ENCODE measurements around the gene SH3GL1.

Gene SH3GL1

DNA sequence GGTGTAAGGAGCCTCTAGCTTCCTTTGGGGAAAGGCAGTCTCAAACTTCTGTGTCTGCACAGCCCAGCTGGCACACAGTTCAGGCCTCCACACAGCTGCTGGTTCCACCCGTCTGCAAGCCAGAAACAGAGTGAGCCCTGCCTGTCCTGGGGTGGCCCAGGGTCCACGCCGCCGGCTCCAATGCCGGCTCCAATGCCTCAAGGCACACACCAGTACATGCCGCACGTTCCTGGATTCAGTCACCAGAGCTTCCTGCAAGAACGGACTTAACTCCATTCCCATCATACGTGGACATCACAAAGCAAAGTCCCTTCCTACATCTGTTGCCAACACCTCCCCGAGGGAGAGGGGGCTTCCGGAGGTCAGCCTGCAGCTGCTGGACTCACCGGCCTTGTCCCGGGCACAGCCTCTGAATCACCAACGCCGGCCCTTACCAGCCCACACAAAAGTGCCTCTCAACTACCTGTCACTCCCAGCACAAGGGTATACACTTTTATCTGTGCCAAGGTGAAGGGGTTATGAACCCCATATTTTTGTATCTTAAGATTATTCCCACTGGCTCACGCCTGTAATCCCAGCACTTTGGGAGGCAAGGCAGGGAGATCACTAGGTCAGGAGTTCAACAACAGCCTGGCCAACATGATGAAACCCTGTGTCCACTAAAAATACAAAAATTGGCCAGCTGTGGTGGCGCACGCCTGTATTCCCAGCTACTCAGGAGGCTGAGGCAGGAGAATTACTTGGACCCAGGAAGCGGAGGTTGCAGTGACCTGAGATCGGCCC, 8.5 kb downstream of the SH3GL1 start:
- DNase-seq (ENCODE audit: insufficient read length) (no peak), FAIRE-seq (peak; percentile 9)
- TF ChIP-seq TAF1 (IDR thresholded peaks at IDR 0.05; ENCODE audit: borderline replicate concordance, low read depth, low read length) = no peak
- no peak for TF ChIP-seq POLR2A (IDR thresholded peaks at IDR 0.05; ENCODE audit: low read depth, low read length)
- TF ChIP-seq POLR2AphosphoS5 (IDR thresholded peaks at IDR 0.05; ENCODE audit: low read depth, low read length) = no peak

DNA sequence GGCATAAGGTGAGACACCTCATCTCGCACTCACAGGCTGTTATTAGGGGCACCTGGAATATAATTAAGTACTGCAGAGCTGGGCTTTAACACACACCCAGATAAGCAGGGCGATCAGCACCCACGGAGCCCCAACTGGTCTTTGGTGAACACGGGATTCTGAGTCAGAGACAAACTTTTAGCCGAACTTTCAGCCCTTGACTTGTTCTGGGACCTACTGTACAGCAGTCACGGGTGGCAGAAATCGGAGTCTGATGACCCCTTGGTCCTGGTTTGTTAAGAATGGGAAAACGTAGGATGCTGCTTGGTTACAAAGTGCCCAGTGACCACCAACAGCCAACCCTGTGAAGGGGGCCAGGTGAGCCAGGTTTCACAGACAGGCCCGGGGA, 9.0 kb downstream of the SH3GL1 start:
- DNase-seq (ENCODE audit: insufficient read length) = no peak
- no peak for FAIRE-seq
- TF ChIP-seq TAF1 (IDR thresholded peaks at IDR 0.05; ENCODE audit: borderline replicate concordance, low read depth, low read length) (no peak), POLR2AphosphoS5 (IDR thresholded peaks at IDR 0.05; ENCODE audit: low read depth, low read length) (no peak), POLR2A (IDR thresholded peaks at IDR 0.05; ENCODE audit: low read depth, low read length) (no peak)

DNA sequence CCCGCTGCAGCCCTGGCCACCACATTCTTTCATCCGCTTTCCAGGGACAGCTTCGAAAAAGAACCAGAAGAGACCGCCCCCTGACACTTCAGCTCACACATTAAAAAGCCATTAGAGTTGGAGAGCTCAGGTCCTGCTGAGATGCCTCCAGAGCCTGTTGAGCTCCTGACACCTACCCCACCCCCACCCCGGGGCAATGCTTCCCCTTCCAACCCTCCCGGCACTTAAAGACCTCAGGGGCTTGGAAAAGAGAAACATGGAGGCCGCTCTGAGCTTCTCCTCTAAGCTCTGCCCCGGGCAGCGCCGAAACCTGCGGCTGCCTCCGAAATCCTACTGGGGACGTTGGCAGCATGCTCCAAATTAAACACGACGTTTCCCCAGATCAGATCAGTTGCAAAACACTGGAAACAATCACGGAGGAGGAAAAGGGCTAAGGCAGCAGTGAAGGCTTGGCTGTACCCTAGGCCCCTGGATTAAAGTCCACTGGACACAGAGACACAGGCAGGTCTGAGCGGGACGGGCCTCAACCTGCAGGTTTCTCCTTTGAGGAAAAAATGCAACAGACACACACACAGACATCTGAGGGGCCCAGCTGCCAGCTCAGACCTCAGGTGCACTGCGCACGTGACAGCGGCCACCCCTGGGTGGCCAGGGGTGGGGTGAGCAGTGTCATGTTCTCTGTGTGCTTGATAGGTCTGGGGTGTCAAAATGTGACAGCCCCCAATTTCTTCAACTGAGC, 9.6 kb downstream of the SH3GL1 start:
- TF ChIP-seq TAF1 (IDR thresholded peaks at IDR 0.05; ENCODE audit: borderline replicate concordance, low read depth, low read length) = no peak
- no peak for TF ChIP-seq POLR2A (IDR thresholded peaks at IDR 0.05; ENCODE audit: low read depth, low read length)
- no peak for TF ChIP-seq POLR2AphosphoS5 (IDR thresholded peaks at IDR 0.05; ENCODE audit: low read depth, low read length)
- FAIRE-seq (no peak), DNase-seq (ENCODE audit: insufficient read length) (no peak)

DNA sequence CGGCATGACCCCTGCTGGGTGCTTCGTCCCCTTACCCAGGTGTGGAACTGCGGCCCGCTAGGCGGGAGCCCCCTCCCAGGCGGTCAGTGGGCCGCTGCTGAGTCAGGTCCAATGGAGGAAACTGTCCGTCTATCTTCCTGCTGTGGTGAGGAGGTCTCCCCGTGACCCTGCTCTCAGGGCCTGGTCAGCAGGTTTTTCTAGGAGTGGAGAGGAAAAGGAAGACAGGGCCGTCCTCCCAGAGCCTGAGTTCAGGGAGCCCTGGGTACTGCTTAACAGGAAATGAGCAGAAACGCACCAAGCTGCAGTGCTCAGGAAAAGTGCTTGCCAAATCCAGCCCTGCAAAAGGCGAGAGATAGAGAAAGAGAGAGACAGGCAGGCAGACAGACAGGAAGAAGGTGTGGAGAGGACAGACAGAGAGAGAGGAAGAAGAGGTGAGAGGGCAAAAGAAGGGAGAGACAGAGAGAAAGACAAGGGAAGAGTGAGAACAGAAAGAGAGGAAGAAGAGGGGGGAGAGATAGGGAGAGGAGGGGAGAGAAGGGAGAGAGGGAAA, 10.3 kb downstream of the SH3GL1 start:
- TF ChIP-seq POLR2A (IDR thresholded peaks at IDR 0.05; ENCODE audit: low read depth, low read length) (no peak), POLR2AphosphoS5 (IDR thresholded peaks at IDR 0.05; ENCODE audit: low read depth, low read length) (no peak), TAF1 (IDR thresholded peaks at IDR 0.05; ENCODE audit: borderline replicate concordance, low read depth, low read length) (no peak)
- DNase-seq (ENCODE audit: insufficient read length) (no peak), FAIRE-seq (no peak)

DNA sequence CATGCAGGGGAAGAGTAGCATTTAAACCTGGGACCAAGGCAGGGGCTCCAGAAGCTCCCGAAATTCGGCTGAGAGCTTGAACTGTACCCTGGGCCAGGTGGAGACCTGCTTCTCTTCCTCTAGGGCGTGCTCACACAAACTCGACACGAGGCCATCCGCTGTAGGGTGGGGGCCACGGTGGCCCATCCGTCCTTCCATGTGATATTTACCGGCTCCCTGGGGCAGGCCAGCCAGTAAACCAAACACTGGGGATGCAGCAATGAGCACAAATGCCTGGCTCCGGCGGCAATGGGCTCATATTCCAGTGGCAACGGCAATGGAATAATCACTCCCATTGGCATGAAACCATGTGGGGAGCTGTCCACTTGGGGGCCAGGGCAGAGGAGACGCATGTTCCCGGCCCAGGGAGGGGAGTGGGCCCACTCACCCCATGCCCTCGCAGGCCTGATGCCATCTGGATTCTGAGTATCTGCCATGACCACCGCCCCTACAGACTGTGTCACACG, 10.8 kb downstream of the SH3GL1 start:
- DNase-seq (ENCODE audit: insufficient read length) (no peak), FAIRE-seq (no peak)
- no peak for TF ChIP-seq TAF1 (IDR thresholded peaks at IDR 0.05; ENCODE audit: borderline replicate concordance, low read depth, low read length)

DNA sequence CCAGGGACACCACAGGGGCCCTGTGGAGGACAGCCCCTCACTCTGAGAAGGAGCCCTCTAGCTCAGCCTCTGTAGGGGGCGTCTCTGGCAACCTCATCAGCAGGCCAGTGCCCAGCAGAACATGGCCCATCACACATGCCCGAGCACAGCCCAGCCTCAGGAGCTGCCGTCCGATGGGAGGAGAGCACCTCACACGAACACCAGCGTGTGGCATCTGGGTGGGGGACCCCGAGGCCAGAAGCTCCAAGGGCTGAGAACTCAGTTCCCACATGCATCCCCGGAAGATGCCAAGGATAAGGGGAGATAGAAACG, 11.3 kb downstream of the SH3GL1 start:
- FAIRE-seq (no peak), DNase-seq (ENCODE audit: insufficient read length) (no peak)
- no peak for TF ChIP-seq POLR2A (IDR thresholded peaks at IDR 0.05; ENCODE audit: low read depth, low read length)
- TF ChIP-seq TAF1 (IDR thresholded peaks at IDR 0.05; ENCODE audit: borderline replicate concordance, low read depth, low read length) = no peak
- TF ChIP-seq POLR2AphosphoS5 (IDR thresholded peaks at IDR 0.05; ENCODE audit: low read depth, low read length) = no peak

DNA sequence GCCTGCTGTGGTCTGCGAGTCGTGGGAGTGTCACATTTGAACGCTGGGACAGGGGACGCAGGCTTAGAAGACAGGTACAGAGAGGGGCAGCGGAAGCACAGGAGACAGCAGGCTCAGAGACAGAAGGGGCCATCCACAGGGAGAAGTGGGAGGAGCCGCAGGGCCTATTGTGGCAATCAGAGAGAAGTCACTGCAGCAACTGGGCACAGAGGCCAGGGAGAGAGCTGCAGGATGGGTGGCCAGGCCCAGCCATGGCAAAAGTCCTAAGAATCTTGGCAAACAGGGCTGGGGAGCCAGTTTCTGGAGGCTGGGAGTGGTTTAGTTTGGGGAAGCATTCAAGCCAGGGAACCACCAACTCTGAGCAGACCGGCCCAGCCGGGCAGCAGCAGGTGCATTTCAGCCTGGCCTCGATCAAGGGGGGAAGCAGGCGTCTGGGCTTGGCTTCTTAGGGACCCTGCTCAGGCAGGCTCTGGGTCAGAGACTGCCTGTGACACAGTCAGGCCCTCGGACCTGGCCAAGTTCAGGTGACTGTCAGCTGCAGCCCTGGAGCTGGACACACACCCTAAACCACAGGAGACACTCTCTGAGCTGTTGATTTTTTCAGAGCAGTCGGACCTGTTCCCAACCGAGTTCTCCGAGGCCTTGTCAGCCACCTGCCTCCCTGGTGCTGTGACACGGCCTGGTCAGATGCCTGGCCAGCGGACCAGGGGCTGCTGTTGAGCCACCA, 11.8 kb downstream of the SH3GL1 start:
- TF ChIP-seq TAF1 (IDR thresholded peaks at IDR 0.05; ENCODE audit: borderline replicate concordance, low read depth, low read length) (no peak), POLR2A (IDR thresholded peaks at IDR 0.05; ENCODE audit: low read depth, low read length) (no peak), POLR2AphosphoS5 (IDR thresholded peaks at IDR 0.05; ENCODE audit: low read depth, low read length) (no peak)
- DNase-seq (ENCODE audit: insufficient read length) = no peak
- no peak for FAIRE-seq

DNA sequence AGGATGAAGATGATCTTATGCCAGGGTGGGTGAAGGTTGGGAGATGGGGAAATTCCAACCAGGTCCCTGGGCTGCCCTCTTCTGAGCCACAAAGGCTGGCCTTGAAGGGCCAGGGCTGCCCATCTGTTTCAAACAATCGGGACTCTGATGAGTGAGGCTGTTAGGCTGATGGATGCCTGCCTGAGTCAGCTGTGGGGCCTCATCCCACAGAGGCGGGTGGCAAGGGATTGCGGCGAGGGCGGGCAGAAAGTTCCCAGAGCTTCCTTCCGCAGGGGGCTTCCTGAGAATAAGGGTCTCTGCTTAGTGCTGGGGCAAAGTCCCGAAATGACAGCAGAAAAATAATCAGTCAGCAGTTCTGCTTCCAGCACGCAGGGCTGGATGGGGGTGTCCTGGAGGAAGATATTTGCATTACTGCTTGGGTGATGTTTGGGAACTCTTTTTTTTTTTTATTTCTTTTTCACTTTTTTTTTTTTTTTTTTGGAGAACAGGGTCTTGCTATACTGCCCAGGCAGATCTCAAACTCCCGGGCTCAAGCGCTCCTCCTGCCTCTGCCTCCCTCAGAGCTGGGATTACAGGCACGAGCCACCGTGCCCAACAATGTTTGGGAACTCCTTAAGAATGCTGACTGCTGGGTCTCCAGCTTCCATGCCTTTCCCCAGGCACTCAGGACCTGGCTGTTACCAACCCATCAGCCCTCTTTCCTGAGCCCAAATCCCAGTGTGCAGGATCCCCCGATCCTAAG, 14.1 kb downstream of the SH3GL1 start:
- TF ChIP-seq TAF1 (IDR thresholded peaks at IDR 0.05; ENCODE audit: borderline replicate concordance, low read depth, low read length) (no peak), POLR2A (IDR thresholded peaks at IDR 0.05; ENCODE audit: low read depth, low read length) (no peak), POLR2AphosphoS5 (IDR thresholded peaks at IDR 0.05; ENCODE audit: low read depth, low read length) (no peak)
- FAIRE-seq (no peak), DNase-seq (ENCODE audit: insufficient read length) (no peak)

DNA sequence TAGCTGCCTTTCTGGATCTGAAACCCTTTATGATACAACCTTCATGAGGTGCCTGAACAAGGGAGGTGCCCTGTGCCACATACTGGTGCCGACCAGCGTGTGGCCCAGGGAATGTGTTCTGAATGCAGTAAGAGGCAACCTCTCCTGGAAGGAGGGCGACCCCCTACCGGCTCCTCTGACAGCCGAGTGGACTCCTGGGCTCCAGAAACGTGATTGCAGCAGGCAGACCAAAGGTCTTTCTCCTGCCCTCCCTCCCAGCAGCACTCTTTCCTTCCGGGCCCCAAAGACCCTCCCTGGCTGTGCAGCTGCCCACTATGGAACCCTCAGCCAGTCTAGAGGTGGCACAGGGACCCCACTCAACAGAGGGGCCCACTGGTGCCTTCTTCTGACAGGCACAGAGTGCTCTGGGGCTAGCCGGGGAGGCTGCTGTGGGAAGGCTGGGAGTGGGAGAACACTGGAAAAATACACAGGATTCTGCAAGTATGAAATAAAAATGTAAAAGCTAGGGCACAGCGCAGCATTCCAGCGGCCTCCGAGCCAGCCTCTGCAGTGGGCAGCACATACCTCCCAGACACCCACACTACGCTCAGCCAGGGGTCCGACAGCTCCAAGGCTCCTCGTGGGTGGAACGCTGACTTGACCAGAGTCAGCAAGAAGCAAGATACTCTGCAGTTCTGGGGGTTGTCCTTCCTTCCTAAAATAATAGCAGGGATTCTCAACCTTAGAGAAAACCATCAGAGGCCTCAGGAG, 14.9 kb downstream of the SH3GL1 start:
- FAIRE-seq (no peak), DNase-seq (ENCODE audit: insufficient read length) (no peak)
- TF ChIP-seq TAF1 (IDR thresholded peaks at IDR 0.05; ENCODE audit: borderline replicate concordance, low read depth, low read length) = no peak
- TF ChIP-seq POLR2A (IDR thresholded peaks at IDR 0.05; ENCODE audit: low read depth, low read length) = no peak
- no peak; the same call in 1 of the 2 replicates for TF ChIP-seq POLR2AphosphoS5 (IDR thresholded peaks at IDR 0.05; ENCODE audit: low read depth, low read length)

DNA sequence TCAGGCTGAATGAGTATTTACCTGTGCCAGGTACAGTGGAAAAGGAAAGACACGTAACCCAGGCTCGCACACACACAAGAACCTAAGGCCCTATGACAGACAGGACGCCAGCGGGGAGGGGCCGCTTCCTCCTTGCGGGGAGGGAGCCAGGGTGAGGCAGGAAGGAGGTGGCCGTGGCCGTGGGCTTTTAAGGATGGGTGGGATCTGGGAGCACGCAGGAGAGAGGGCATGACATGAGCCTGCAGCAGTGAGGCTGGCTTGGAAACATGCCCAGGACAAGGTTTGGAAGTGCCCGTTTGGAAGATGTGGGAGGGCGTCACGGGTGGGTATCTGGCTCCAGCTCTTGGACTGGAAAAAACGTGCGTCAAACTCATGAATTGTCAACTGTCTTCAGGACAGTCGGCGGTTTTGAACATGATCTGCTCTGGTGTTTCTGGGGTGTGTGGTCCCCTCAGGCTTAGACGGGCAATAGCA, 20.1 kb downstream of the SH3GL1 start:
- FAIRE-seq = peak; percentile 67
- TF ChIP-seq TAF1 (IDR thresholded peaks at IDR 0.05; ENCODE audit: borderline replicate concordance, low read depth, low read length) (no peak), POLR2A (IDR thresholded peaks at IDR 0.05; ENCODE audit: low read depth, low read length) (no peak), POLR2AphosphoS5 (IDR thresholded peaks at IDR 0.05; ENCODE audit: low read depth, low read length) (no peak)
- no peak for DNase-seq (ENCODE audit: insufficient read length)
